ENCODE measurements around the gene ANKRD27.
"Not testable (repeated sequence)": the region's sequence is repeated elsewhere in the genome, so short reads cannot be mapped to it uniquely, and the experiment has no call there.

The ANKRD27 gene

DNA sequence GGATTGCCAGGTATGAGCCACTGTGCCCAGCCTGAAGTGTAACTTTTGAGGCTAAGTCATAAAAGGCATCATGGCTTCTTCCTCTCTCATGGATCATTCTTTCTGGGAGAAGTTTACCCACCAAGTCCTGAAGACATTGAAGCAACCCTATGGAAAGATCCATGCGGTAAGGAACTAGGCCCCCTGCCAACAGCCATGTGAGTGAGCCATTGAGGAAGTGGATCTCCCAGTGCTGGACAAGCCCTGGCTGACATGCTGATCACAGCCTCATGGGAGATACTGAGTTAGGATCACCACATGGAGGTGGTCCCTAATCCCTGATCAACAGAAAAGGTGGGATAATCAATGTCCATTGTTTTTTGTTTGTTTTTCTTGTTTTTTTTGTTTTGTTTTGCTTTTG, 13.3 kb upstream of the ANKRD27 start:
- no peak for DNase-seq

DNA sequence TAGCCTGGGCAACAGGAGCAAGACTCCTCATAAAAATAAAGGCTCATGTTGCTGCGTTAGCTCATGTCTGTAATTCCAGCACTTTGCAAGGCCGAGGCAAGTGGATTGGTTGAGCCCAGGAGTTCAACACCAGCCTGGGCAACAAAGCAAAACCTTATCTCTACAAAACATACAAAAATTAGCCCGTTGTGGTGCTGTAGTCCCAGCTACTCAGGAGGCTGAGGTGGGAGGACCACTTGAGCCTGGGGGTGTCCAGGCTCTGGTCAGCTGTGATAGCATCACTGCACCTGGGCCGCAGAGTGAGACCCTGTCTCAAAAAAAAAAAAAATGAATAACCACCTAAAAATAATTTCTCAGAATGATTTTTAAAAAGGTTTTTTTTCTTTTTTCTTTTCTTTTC, 12.7 kb upstream of the ANKRD27 start:
- no peak for DNase-seq

- peak; percentile 57 for DNase-seq
Measured at GRCh38 chr19:32686847-32687475, 12.0 kb upstream of the ANKRD27 start.

GRCh38 chr19:32682317-32682716, 7.3 kb upstream of the ANKRD27 start:
- no peak for DNase-seq

- DNase-seq: no peak
Measured at GRCh38 chr19:32680986-32681385, 6.0 kb upstream of the ANKRD27 start.

DNA sequence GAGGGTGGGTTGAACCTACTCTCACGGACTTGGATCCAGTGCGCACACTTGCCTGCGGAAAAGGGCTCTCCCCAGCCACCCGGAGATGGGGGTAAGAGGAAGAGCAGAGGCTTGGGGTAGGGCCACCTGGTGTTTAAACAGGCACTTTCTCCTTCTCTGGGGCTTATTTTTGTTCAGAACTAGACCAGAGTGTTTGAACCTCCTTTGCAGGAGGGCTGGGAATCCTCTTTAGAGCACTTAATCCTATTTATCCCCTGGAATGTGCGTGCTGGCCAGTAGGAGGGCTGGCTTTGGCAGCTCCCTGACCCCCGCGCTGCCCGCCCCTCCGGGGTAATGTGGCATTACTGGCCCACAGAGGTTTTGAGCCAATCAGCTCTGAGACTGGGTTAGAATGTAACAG, 2.7 kb upstream of the ANKRD27 start:
- peak; percentile 100 for DNase-seq

DNA sequence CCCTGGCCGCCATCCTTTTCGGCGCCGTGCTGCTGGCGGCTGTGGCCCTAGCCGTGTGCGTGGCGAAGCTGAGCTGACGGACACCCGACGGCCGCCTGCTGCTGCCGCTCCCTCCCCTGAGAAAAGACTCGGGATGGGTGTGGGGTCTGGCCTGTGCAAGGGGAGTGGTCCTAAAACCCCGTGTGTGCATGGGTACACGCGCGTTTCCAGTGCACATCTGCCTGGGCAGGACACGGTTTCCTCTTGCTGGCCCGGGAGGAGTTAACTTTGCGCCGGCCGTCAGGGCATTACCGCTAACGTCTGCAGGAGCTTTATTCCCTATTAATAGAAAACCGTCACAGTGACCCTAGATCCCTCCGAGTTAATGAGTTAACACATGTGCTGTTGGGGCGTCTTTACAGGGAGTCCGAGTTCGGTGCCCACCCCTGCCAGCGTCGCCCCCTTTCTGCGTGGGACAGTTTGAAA, 1.9 kb upstream of the ANKRD27 start:
- DNase-seq: peak; percentile 60

DNA sequence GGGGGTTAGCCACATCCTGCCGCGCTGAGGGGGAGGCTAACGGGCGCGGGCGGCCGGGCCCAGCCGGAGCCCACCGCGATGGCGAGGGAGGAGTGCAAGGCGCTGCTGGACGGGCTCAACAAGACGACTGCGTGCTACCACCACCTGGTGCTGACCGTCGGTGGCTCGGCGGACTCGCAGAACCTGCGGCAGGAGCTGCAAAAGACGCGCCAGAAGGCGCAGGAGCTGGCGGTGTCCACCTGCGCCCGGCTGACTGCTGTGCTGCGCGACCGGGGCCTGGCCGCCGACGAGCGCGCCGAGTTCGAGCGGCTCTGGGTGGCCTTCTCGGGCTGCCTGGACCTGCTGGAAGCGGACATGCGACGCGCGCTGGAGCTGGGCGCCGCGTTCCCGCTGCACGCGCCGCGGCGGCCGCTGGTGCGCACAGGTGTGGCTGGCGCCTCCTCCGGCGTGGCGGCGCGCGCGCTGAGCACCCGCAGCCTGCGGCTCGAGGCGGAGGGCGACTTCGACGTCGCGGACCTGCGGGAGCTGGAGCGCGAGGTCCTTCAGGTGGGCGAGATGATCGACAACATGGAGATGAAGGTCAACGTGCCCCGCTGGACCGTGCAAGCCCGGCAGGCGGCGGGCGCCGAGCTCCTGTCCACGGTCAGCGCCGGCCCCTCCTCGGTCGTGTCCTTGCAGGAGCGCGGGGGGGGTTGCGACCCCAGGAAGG, 1.4 kb upstream of the ANKRD27 start:
- peak; percentile 54 for DNase-seq

DNA sequence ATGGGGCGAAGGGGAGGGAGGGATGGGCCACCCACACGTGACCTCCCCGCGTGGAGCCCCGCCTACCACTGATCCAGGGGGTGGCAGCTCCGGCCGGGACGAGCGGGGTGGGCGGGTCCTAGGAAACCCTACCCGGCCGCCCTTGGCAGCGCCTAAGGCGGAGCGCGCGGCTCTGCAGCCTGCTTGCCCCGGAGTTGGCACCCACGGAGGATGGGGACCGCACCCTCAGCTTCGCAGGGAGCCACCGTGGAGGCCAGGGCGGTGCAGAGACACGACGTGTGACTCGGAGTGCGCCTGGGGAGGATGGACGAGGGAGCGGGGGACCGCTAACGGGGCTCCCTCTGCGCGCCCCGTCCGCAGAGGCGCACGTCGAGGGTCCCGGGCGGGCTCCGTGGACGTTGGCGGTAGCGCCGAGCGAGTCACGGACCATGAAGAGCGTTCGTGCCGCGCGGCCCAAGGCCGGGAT, 773 bp upstream of the ANKRD27 start, which contains the start of gene RGS9BP:
Gene RGS9BP (plus strand): TSS at position 129 of the 466 bp plus-strand sequence. CDS start 416 bp downstream, outside the sequence.
- DNase-seq: peak; percentile 95

GRCh38 chr19:32674153-32674930, 638 bp downstream of the ANKRD27 start:
- peak; percentile 54 for DNase-seq

DNA sequence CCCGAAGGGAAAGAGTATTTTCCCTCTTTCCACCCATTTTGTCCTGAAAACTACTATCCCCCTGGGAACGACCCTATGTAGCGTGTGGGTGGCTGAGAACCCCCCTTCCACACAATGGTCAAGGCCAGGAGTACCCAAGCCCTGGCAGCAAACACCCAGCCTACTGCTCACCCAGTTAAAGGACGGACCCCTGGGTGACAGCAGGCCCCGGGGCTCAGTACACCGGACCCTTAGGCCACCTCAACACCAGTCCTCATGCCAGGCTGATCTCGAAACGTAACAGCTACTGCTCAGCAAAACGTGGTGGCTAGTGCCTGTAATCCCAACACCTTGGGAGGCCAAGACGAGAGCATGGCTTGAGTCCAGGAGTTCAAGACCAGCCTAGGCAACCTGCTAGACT, 1.4 kb downstream of the ANKRD27 start:
- DNase-seq: no peak

DNA sequence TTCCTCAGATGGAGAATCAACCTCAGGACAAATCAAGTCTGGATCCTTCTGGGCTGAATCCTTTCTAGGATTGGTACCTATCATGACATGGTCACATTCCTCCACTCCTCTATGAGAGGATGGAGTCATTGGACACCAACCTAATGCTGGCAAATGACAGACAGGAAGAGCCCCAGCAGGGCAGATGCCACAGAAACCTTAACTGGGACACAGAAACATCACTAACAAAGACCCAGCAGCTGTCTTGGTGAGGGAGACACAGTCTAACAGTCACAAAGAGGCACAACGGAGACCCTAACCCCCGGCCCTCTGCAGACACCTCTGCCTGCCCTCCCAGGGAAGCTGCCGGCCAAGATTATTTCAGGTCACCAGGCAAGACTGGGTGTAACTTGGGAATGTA, 2.1 kb downstream of the ANKRD27 start:
- no peak for DNase-seq

GRCh38 chr19:32671883-32672593, 2.9 kb downstream of the ANKRD27 start:
- DNase-seq: no peak

DNA sequence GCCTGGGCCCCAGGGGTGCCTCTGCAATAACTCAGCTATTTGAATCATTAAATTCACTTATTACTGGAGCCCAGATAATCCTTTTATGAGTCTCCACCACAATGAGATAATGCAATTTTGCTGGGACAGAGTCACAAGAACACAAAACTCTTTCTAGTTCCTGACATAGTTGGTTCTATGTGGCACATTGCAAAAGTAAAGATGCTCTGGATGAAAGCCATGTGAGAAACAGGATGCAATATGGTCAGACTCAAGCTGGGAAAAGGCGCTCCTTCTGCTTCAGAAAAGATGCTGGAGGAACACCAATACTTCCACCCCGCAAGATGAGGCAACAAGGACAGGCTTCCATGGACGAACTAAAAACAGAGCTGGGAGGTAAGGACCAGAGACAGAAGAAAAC, 5.7 kb downstream of the ANKRD27 start:
- peak; percentile 59 for DNase-seq

DNA sequence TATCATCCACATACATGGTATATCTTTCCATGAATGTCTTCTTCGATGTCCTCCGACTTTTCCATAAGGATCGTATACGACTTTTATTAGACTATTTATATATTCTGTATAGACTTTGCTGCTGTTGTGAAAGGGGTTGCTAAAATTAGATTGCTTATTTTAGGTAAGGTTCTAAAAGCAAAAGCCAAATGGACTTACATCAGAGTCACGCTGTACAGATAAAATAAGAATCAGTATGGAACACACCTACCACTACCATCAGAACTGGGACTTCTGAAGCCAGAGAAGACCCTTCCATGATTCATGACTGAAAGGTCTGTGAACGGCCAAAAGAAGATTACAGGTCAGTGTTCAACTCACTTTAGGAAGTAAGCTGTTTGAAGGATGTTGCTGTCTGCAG, 8.9 kb downstream of the ANKRD27 start:
- no peak for DNase-seq

DNA sequence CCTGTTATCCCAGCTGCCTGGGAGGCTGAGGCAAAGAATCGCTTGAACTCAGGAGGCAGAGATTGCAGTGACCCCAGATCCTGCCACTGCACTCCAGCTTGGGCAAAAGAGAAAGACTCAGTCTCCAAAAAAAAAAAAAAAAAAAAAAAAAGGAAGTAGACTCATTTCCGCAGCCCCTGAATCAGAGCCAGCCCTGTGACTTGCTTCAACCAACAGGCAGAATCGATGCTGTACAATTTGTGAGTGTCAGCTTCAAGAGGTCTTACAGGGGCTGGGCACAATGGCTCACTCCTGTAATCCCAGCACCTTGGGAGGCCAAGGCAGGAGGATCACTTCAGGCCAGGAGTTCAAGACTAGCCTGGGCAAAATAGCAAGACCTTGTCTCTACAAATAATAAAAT, 12.8 kb downstream of the ANKRD27 start:
- DNase-seq: no peak

GRCh38 chr19:32661318-32661717, 13.7 kb downstream of the ANKRD27 start:
- DNase-seq: no peak

GRCh38 chr19:32658527-32658926, 16.5 kb downstream of the ANKRD27 start:
- no peak for DNase-seq

DNA sequence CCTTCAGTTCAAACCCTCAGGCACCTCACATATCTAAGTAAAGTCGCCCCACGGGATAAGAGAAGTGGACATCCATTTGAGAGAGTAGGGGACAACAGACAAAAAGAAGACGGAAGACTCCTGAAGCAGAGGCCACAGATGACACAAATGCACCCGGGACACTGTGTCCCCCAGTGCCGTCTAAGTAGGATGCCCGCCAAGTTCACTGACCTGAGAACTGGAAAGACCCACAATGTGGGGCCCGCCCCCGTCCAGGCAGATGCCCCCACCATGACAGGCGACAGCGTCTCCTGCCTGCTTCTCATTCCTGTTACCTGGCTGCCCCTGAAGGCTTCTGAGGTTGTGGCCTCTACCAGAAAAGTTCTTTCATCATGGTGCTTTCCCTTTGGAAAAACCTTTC, 16.9 kb downstream of the ANKRD27 start:
- no peak for DNase-seq

- DNase-seq: not testable (repeated sequence)
Measured at GRCh38 chr19:32656379-32656778, 18.6 kb downstream of the ANKRD27 start.

DNA sequence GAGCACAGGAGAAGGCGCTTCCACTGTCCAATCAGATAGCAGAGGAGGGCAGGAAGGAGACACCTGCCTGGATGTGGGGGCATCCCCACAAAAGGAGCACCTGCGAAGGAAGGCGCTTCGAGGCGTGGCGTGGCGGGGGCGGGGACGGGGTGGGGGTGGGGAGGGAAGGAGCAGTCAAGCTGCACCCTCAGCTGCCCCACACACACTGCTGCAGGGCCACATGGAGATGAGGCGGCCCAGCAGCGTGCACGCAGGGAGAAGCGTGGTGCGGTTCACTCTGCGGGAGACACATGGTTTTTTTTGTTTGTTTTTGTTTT, 21.4 kb downstream of the ANKRD27 start:
- no peak for DNase-seq

- no peak for DNase-seq
Measured at GRCh38 chr19:32652894-32653598, 21.9 kb downstream of the ANKRD27 start.

Measured in NCI-H82 (cell line).